ENCODE measurements around the gene HPN. TPM values are rescaled to one million over a fixed set of nuclear protein-coding genes. Genes with fewer than 3 reads are reported as not detected.
"Not testable (repeated sequence)": the region's sequence is repeated elsewhere in the genome, so short reads cannot be mapped to it uniquely, and the experiment has no call there.

The HPN gene
- total and polyA plus RNA-seq, 2 donors (not counting 3 experiments of a cell fraction or from before 2014, with no cell fraction given): 0.10 TPM; not detected in 1

GRCh38 chr19:35006999-35007365 is 34.5 kb upstream of the HPN start:
- CTCF ChIA-PET: interaction anchor here (0.9 to 9.9 kb wide), 7 partner anchors 10 to 60 kb away, joined by 3 to 129 read pairs (median 4); partner anchors contain the start of gene SCN1B
- Histone ChIP-seq H3K4me2 (ENCODE audit: insufficient read depth, low read length) (no peak overlapping the region), H4K20me1 (replicated peaks; ENCODE audit: control insufficient read depth, extremely low read depth, insufficient read depth, low read length) (no peaks in the 10 kb centered on the region)

GRCh38 chr19:35007427-35007826 is 34.1 kb upstream of the HPN start:
- dilution Hi-C loops (cut with MboI; ENCODE audit: extremely low pct_ligation_motif_present, low sequenced_read_pairs); H3K4me3 ChIP-seq (replicated peaks in 1 of 3; ENCODE audit: insufficient read depth in 1 of 3, low read depth in 1 of 3, low read length in 3 of 3); H4K20me1 ChIP-seq (replicated peaks; ENCODE audit: control insufficient read depth, extremely low read depth, insufficient read depth, low read length); H3K9me3 ChIP-seq (replicated peaks; ENCODE audit: control insufficient read depth, insufficient read depth, low read length); H3K27me3 ChIP-seq (ENCODE audit: control insufficient read depth in 2 of 2, insufficient read depth in 2 of 2, low read length in 2 of 2); H3K9me1 ChIP-seq (replicated peaks; ENCODE audit: control insufficient read depth, extremely low read depth, insufficient read depth, low read length); DNase-seq (ENCODE audit: low read depth, low spot score); BruUV-seq (replicated peaks); H3K9ac ChIP-seq (replicated peaks; ENCODE audit: extremely low read depth, insufficient read depth, low read length); H2AFZ ChIP-seq (ENCODE audit: low read depth, low read length); H3K4me2 ChIP-seq (ENCODE audit: insufficient read depth, low read length); H3K27ac ChIP-seq (ENCODE audit: insufficient read depth, low read depth, low read length); POLR2A ChIA-PET; FAIRE-seq: not testable (repeated sequence)
- peaks cover 11 to 31% of the 10 kb centered on the region in 2 experiments for H3K36me3 ChIP-seq (ENCODE audit: control insufficient read depth in 2 of 2, extremely low read depth in 1 of 2, insufficient read depth in 2 of 2, low read length in 2 of 2)
- intact Hi-C loops (cut with micrococcal nuclease): loop anchor here (10.0 kb wide), 1 partner anchor 83 kb away; the partner anchor contains the start of gene ZNF30
- peaks cover 37% of the 10 kb centered on the region for H3K79me2 ChIP-seq (ENCODE audit: control insufficient read depth, insufficient read depth, low read length)
- H3K4me1 ChIP-seq (ENCODE audit: control insufficient read depth, extremely low read depth, insufficient read depth, low read length): peaks cover 36% of the 10 kb centered on the region
- CTCF ChIA-PET: interaction anchor here (1.4 to 9.9 kb wide), 2 partner anchors 9 to 33 kb away, joined by 3 to 129 read pairs; no protein-coding TSS in a partner anchor

More at GRCh38 chr19:35006999-35007365, 34.5 kb upstream of the HPN start:
- Histone ChIP-seq H3K4me1 (ENCODE audit: control insufficient read depth, extremely low read depth, insufficient read depth, low read length) (peaks cover 40% of the 10 kb centered on the region), H3K9me3 (replicated peaks; ENCODE audit: control insufficient read depth, insufficient read depth, low read length) (no peaks in the 10 kb centered on the region), H3K27me3 (ENCODE audit: control insufficient read depth in 2 of 2, insufficient read depth in 2 of 2, low read length in 2 of 2) (no peaks in the 10 kb centered on the region), H3K27ac (ENCODE audit: insufficient read depth, low read depth, low read length) (peak overlapping the region; percentile 51), H3K36me3 (ENCODE audit: control insufficient read depth in 2 of 2, extremely low read depth in 1 of 2, insufficient read depth in 2 of 2, low read length in 2 of 2) (peaks cover 11 to 28% of the 10 kb centered on the region in 2 experiments), H2AFZ (ENCODE audit: low read depth, low read length) (no peak overlapping the region), H3K9me1 (replicated peaks; ENCODE audit: control insufficient read depth, extremely low read depth, insufficient read depth, low read length) (no peaks in the 10 kb centered on the region), H3K79me2 (ENCODE audit: control insufficient read depth, insufficient read depth, low read length) (peaks cover 40% of the 10 kb centered on the region), H3K9ac (replicated peaks; ENCODE audit: extremely low read depth, insufficient read depth, low read length) (no peak overlapping the region), H3K4me3 (replicated peaks in 1 of 3; ENCODE audit: insufficient read depth in 1 of 3, low read depth in 1 of 3, low read length in 3 of 3) (no peak overlapping the region)
- dilution Hi-C loops (cut with MboI; ENCODE audit: extremely low pct_ligation_motif_present, low sequenced_read_pairs) (no loop called here), intact Hi-C loops (cut with micrococcal nuclease) (loop anchor here (10.0 kb wide), 1 partner anchor 82 kb away; the partner anchor contains the start of gene ZNF30)
- BruUV-seq (replicated peaks): no TSS peak
- POLR2A ChIA-PET: interaction anchor here (0.5 kb wide), 1 partner anchor 1050 kb away, joined by 3 read pairs; no protein-coding TSS in a partner anchor
- TF ChIP-seq JUN (IDR thresholded peaks at IDR 0.05; ENCODE audit: borderline replicate concordance, insufficient read depth, insufficient read length, low read depth) (no peak), EZH2 (IDR thresholded peaks at IDR 0.05; ENCODE audit: borderline replicate concordance, low read depth, low read length, severe bottlenecking) (no peak), FOS (IDR thresholded peaks at IDR 0.05; ENCODE audit: borderline replicate concordance, insufficient read depth, low read length) (no peak), POLR2AphosphoS5 (IDR thresholded peaks at IDR 0.05; ENCODE audit: insufficient read depth, low read depth, low read length) (no peak), MAX (IDR thresholded peaks at IDR 0.05; ENCODE audit: insufficient read depth, insufficient read length) (no peak), CTCF (IDR thresholded peaks at IDR 0.05; ENCODE audit: extremely low read depth in 1 of 2, insufficient read depth in 1 of 2, low read depth in 1 of 2, low read length in 2 of 2) (no peak), MYC (IDR thresholded peaks at IDR 0.05; ENCODE audit: low read depth, low read length) (no peak), POLR2A (IDR thresholded peaks at IDR 0.05; ENCODE audit: low read depth, low read length) (no peak), GATA2 (IDR thresholded peaks at IDR 0.05; ENCODE audit: insufficient read depth, insufficient read length, low read depth, low read length) (no peak)
- no peak for FAIRE-seq
- DNase-seq (ENCODE audit: low read depth, low spot score): no peak
